OCI-LY7 (cell line): ENCODE measurements around the gene SLC16A1.

Experiments
- EZH2phosphoT487 ChIP-seq: fragments of 200-600 bp; sonication (generic); IDR thresholded peaks from 2 replicates; pipeline ENCODE4 v1.6.1; 2018; ENCODE audit warnings: low read depth, borderline replicate concordance, mild to moderate bottlenecking, mixed run types, antibody characterized with exemption, low read length, moderate library complexity, mixed read lengths
- TF ChIP-seq, protein P1 (sequence below): fragments of 200-600 bp; sonication (generic); conservative IDR thresholded peaks from 2 replicates; pipeline ENCODE4 v1.5.1; 2014; ENCODE audit warnings: mild to moderate bottlenecking, antibody characterized with exemption, low read length, moderate library complexity, mixed read lengths

DNA sequence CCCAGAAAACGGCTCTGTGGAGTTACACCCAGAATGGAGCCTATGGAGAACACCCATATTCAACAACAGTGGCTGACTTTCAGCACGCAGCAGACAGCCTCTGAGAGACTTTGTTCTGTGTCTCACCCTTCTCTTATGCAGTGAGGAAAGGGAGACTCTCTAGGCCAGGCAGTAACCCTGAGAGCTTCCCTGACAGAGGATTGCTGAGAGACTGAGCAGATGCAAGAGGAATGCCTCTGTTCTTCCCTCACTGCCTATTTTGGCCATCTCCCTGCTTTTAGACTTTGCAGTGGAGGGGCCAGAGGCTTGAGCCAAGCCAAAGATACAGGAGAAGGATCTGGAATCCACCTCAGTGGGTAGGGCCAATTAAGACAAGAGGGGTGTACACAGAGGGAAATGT lies 41.8 kb upstream of the SLC16A1 start:
- TF ChIP-seq, protein P1, sequence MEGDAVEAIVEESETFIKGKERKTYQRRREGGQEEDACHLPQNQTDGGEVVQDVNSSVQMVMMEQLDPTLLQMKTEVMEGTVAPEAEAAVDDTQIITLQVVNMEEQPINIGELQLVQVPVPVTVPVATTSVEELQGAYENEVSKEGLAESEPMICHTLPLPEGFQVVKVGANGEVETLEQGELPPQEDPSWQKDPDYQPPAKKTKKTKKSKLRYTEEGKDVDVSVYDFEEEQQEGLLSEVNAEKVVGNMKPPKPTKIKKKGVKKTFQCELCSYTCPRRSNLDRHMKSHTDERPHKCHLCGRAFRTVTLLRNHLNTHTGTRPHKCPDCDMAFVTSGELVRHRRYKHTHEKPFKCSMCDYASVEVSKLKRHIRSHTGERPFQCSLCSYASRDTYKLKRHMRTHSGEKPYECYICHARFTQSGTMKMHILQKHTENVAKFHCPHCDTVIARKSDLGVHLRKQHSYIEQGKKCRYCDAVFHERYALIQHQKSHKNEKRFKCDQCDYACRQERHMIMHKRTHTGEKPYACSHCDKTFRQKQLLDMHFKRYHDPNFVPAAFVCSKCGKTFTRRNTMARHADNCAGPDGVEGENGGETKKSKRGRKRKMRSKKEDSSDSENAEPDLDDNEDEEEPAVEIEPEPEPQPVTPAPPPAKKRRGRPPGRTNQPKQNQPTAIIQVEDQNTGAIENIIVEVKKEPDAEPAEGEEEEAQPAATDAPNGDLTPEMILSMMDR, result no peak
- no peak for TF ChIP-seq EZH2phosphoT487
